GM13976 (cell line): ENCODE data around the gene RORC.
"Not testable (repeated sequence)": the region's sequence is repeated elsewhere in the genome, so short reads cannot be mapped to it uniquely, and the experiment has no call there.

Source experiments
- DNase-seq: peaks from one replicate; pipeline ENCODE4 v3.0.0; 2012; ENCODE audit warnings: low spot score
- in situ Hi-C: fragments of 300-500 bp; cut with MboI; formaldehyde crosslinking; loops from one replicate; pipeline ENCODE4 v1.12.0; 2022; ENCODE audit warnings: low sequenced_read_pairs, mixed read lengths, inconsistent platforms; ENCODE audit not compliant: unreplicated experiment
- TF ChIP-seq, protein P1 (sequence below): IDR thresholded peaks from 2 replicates; pipeline ENCODE4 v1.5.1; 2012; ENCODE audit warnings: borderline replicate concordance, mild to moderate bottlenecking; ENCODE audit not compliant: insufficient read depth; ENCODE audit errors: extremely low read depth, missing control alignments, control extremely low read depth

Gene RORC

DNA sequence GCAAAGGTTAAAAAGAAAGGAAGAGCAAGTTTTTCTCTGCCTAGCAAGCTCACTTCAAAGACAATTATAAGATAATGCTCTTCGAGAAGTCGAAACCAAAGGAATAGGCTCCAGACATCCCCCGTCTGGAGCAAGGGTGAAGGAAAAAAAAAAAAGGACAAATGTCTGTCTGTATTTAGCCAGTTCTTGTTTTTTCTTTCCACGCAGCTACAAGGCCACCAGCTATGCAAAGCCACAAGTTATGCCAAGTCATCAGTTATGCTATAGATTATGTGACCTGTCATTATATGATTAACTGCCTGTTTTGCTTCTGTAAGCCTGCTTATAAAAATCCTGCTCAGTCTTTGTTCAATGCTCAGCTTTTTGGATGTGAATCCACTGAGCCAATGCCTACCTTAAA lies 24.3 kb upstream of the RORC start:
- TF ChIP-seq, protein P1, sequence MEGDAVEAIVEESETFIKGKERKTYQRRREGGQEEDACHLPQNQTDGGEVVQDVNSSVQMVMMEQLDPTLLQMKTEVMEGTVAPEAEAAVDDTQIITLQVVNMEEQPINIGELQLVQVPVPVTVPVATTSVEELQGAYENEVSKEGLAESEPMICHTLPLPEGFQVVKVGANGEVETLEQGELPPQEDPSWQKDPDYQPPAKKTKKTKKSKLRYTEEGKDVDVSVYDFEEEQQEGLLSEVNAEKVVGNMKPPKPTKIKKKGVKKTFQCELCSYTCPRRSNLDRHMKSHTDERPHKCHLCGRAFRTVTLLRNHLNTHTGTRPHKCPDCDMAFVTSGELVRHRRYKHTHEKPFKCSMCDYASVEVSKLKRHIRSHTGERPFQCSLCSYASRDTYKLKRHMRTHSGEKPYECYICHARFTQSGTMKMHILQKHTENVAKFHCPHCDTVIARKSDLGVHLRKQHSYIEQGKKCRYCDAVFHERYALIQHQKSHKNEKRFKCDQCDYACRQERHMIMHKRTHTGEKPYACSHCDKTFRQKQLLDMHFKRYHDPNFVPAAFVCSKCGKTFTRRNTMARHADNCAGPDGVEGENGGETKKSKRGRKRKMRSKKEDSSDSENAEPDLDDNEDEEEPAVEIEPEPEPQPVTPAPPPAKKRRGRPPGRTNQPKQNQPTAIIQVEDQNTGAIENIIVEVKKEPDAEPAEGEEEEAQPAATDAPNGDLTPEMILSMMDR, result no peak
- in situ Hi-C loops, result no loop called here
- no peak for DNase-seq

DNA sequence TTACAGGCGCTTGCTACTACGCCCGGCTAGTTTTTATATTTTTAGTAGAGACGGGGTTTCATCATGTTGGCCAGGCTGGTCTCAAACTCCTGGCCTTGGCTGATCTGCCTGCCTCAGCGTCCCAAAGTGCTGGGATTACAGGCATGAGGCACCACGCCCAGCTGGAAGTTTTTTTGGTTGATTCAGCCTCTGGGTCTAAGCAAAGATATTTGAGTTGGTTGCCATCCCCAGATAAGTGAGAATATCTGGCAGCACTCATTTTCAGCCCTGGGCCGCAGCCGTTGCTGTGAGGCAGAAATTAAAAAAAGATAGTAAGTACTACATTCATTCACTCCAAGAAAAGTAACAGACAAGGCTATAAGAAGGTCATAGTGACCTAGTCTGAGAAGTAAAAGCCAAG lies 23.9 kb upstream of the RORC start:
- in situ Hi-C loops, result not testable (repeated sequence)

DNA sequence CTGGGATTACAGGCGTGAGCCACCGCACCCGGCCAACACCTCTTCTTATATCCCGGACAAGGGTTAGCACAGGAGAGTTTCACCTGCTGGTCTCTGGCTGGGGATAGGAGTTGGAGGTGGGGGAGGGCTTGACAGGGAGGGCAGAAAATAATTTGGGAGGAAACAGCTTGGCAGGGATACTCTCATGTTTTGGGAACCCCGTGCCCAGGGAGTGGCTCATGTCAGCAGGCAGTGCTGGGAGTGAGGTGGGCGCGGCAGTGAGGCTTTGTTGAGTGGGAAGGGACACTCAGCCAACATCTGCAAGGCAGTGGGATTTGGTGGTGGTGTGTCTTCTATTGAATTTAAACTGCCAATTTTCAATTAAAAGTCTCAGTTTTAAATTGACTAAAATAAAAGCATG lies 23.1 kb upstream of the RORC start:
- in situ Hi-C loops, result no loop called here
- TF ChIP-seq, protein P1, result no peak
- DNase-seq, result no peak

More for the DNA sequence above, 23.9 kb upstream of the RORC start:
- not testable (repeated sequence) for DNase-seq

DNA sequence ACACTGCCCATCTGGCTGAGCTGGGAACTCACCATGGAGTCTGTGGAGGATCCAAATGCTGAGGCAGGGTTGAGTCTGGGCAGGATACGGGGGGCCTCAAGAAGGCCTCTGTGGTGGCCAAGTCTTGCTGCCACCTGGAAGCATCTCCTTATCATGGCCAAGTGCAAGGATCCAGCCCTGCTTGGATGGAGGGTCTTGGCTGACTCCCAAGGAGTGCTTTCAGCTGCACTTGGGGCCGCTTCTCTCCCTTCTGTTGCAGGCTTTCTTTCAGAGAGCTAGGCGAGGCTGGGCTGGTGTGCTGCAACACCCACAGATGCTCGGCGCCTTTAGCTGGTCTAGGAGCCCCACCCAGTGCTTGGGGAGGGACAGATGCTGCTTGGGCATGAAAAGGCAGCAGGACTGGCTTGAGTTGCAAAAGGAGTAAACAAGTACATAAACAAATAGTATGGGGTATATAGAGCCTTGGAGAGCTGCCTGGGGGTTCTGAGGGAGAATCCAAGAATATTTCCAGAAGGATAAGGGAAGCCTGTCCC lies 21.9 kb upstream of the RORC start, which contains the start of gene THEM5:
THEM5 (minus strand) TSS at position 302 of the 533 bp plus-strand sequence; CDS start at position 155, 147 bp downstream.
- in situ Hi-C loops, result no loop called here
- DNase-seq, result no peak
- TF ChIP-seq, protein P1, result no peak

DNA sequence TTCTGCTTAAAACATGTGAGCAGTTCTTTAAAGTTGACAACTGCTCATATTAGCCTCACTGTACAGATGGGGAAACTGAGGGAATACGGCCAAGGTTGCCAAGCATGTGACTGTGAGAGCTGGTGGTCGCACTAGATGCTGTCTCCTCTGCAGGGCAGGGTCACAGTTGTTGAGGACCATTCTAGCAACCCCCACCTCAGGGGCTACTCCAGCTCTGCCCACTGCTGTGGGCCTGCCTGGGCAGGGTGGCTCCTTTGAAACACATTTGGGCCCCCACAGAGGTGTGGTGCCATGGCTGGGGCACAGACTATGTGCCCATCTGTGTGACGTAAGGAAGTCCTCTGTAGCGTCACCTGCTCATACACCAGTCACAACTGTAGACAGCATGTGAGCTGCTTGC lies 21.1 kb upstream of the RORC start:
- in situ Hi-C loops, result no loop called here
- DNase-seq, result no peak
- TF ChIP-seq, protein P1, result no peak

DNA sequence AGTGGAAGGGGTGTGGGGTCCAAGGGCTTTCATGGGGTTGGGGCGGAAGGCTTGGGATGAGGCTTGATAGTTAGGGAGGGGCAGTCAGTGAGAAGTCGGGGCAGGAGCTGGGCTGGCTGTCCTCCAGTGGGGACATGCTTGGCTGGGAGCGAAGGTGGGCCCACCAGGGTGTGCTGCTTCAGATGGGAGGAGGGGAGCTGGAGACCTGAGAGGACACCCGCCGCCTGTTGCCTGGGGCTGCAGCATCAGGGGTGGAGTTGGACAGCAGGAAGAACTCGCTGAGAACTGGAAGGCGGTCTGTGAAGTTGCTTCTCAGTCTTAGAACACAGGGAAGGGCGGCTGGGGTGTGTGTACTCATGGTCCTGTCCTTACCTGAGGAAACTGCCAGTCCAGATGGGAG lies 20.3 kb upstream of the RORC start:
- no peak for DNase-seq
- in situ Hi-C loops, result no loop called here
- TF ChIP-seq, protein P1, result no peak

DNA sequence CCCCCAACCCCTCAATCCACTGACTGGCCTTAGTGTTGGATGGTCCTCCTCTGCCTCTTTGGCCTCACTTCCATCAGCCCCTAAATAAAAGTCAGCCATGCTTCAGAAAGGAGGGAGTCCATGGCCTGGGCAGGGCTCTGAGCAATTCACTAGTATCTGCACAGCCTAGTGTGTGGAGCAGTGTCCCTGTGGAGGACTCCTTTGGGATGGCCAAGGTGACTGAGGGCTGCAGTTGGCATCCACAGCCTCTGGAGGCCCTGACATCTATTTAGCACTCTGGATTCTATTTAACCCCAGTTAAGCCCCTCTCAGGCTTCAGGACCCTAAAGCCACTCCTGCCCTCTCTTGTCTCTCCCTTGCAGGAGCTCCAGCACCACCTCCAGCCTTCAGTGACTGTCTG lies 18.3 kb upstream of the RORC start:
- TF ChIP-seq, protein P1, result no peak
- in situ Hi-C loops, result no loop called here
- DNase-seq, result no peak
